Hair follicle dermal papilla cell (primary cell): ENCODE results near the gene EIF2B2. TPM values are rescaled to one million over a fixed set of nuclear protein-coding genes. Genes with fewer than 3 reads are reported as not detected.

Experiments used
- small RNA-seq: library from RNA; depleted of rRNA; stranded (forward); fragments of <200 nt; gene quantifications from one replicate; pipeline ENCODE3, GENCODE V24; 2012
- total RNA-seq: library from RNA; depleted of rRNA; stranded (reverse); fragments of >200 nt; gene quantifications from 2 replicates; pipeline ENCODE4 v1.2.3, GENCODE V29; 2012

EIF2B2 gene
- 42.4 and 44.4 TPM in 2 replicates for total RNA-seq

DNA sequence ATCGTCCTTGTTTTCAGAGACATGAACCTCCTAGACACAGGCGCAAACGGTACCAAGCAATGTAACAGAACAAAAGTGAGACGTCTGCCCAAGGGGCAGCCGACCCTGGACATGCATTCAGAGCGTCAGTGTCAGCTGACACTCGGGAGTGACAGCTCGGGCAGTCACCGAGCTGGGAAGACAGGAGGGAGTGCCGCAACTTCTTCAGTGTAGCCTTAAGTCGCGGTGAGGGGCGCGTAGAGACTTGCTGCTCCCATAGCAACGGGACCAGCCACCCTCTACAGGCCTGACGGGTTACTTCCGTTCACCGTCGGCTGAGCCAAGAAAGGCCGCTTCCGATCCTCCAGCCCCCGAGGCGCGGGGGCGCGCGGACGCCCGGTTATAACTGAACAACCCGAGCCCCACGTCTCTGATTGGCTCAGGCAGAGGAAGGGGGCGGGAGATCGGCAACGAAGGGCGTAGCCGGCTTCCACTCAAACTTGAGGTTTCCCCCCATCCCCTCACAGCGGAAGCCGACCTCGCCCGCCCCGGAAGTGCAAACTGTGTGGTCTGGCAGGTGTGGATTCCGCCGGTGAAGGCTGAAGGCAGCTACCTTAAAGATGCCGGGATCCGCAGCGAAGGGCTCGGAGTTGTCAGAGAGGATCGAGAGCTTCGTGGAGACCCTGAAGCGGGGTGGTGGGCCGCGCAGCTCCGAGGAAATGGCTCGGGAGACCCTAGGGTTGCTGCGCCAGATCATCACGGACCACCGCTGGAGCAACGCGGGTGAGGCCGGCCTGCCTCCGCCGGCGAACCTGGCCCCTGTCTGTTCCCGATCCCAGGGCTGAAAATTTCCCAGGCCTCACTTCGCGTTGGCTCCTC, at the start of gene EIF2B2:
Gene EIF2B2 (plus strand): TSS at position 530 of the 858 bp plus-strand sequence. CDS start 70 bp downstream, at position 600.

DNA sequence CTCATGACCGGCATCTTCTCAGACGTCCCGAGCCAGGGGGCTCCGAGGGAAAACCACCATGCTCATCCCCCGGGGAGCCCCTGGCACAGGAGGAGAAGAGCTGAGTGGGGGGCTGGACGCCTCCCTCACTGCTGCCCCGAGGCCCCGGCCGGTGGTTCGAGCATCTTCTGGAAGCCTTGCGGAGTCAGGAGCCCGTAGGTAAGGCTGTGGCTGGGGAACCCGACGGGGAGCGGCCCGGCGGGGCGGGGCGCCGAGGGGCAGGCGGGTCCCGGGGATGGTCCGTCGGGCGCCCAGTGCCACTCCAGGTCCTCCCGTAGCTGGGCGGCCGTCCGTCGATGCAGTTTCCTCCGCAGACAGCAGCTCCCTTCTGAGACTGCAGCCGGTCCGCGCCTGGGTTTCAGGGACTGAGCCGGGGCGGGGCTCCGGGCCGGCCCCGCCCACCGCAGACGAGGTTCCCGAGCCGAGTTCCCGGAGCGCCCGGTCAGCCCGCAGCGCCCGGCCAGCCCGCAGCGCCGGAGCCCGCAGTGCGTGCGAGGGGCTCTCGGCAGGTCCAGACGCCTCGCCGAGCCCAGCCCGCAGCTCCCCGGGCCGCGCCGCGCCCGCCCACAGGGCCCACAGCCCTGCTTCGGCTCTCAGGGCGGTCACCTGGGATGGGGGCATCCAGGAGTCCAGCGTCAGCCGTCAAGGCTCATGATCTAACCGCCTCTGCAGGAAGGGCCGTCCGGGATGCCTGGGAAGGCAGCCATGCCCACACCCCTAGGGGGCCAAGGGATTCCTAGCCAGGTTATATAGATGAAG, 47.3 kb upstream of the EIF2B2 start, which contains the start of gene PGF:
Gene PGF (minus strand): TSS at position 369 of the 798 bp plus-strand sequence. CDS start 355 bp downstream, at position 14.

DNA sequence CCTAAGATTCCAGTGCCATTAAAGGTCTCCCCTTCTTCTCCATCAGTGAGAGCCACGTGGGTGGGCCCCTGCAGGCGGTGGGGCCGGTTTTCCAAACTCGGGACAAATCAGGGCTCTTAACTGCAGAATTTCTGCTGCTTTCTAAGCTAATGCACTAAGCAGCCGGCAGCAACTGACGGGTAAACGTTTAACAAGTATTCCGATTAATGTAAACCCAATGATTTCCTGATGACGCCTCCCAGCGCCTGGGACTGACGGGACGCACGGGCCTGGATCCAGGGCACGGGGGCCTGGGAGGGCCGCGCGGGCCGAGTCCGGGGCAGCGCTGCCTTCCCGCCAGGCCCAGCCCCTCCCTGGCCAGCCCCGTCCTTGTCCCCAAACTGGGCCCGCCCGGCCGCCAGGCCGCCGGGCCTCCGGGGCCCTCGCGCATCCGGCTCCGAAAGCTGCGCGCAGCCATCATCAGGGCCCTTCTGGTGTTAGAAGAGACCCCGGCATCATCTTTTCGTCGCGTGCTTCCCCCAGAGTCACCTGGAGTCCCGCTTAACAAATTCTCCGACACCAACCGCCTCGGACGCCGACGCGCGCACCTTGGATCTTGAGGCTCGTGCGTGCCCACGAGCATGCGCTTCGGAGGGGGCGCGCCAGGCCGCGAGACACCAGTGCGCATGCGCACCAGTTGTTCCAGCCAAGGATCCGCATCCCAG, 48.3 kb downstream of the EIF2B2 start, which contains the start of gene MLH3:
Gene MLH3 (minus strand): TSS at position 616 of the 704 bp plus-strand sequence. CDS start 1,812 bp downstream, outside the sequence.

Small RNA genes within 50 kb of the gene (small RNA-seq; reads per million reads assigned to genes)
- gene RNU6-689P = not detected

Other genes starting within 250 kb of the EIF2B2 start
- 35.9 and 46.6 TPM in 2 replicates for gene YLPM1, start 239.6 kb upstream of the EIF2B2 start, total RNA-seq
- 0.12 and 0.16 TPM in 2 replicates for gene PROX2, start 126.8 kb upstream of the EIF2B2 start, total RNA-seq
- gene DLST, start 121.0 kb upstream of the EIF2B2 start, total RNA-seq = 194 and 213 TPM in 2 replicates
- 0.32 and 1.3 TPM in 2 replicates for gene RPS6KL1, start 79.7 kb upstream of the EIF2B2 start, total RNA-seq
- 101 and 129 TPM in 2 replicates for gene PGF, start 47.3 kb upstream of the EIF2B2 start, total RNA-seq
- 20.8 and 22.0 TPM in 2 replicates for gene MLH3, start 48.5 kb downstream of the EIF2B2 start, total RNA-seq
- gene ACYP1, start 61.1 kb downstream of the EIF2B2 start, total RNA-seq = 7.8 and 9.9 TPM in 2 replicates
- 0.85 and 1.3 TPM in 2 replicates for gene ZC2HC1C, start 66.7 kb downstream of the EIF2B2 start, total RNA-seq
- 45.3 and 48.5 TPM in 2 replicates for gene NEK9, start 124.1 kb downstream of the EIF2B2 start, total RNA-seq
- 335 and 365 TPM in 2 replicates for gene TMED10, start 173.7 kb downstream of the EIF2B2 start, total RNA-seq